Measurements from ENCODE around the gene MXRA8.

The MXRA8 gene

DNA sequence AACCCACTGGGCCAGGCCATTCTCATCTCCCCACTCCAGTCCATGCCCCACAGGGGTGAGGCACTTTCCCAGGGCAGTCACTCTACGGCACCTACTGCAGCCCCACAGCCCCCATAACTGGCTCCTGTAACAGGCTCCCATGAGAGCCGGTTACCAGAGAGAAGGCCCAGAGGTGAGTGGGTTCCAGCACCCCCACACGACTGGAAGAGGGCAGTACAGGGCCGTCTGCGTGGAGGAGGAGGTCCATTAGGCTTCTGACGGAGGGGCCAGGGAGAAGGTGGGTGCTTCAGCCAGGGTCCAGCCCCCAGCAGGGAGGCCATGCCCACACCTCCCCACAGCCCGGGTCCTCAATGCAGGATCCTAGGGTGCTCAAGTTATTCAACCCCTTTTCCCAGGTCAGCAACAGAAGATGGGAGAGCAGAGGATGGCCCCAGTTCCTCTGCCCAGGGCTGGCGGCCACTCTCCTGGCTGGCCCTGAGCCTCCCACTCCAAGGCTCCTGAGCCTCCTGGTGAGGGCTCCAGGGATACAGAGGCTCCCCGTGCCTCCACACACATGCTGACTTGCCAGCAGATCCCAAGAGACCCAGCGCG is 52.2 kb downstream of the MXRA8 start:
- peak; percentile 70 to 73 for DNase-seq

DNA sequence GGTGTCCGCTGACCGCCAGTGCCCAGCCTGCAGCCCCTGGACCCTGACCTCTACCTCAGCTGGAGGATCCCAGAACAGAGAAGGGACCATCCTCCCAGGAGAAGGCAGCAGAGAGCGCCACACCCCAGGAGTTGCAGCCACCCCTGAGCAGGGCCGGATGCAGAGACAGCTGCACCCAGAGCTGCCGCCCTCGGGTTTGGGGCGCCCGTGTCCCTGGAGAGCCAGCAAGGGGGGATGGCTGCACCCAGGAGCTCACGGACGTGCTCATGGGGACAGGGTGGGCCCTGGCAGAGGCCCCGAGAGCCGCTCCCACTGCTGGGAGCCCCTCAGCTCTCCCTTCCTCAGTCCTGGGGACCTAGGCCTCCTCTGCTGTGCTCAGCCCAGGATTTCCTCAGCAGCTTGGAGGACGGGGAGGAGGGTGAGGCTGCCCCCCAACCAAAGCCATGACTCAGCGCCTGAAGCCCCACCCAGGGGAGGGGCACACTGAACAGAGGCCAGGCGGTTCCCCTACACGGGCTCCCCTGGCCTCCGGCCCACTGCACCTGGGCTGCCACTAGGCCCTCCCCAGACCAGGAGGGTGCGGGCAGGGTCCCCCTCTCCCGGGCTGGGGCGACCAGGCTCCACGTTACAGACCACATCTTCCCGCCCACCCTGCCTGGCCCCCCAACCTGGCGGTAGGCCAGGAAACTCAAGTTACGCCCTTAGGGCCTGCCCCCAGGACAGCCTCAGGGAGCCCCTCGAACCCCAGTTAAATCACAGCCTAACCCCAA is 52.9 kb downstream of the MXRA8 start:
- DNase-seq, result peak; percentile 82 to 91

DNA sequence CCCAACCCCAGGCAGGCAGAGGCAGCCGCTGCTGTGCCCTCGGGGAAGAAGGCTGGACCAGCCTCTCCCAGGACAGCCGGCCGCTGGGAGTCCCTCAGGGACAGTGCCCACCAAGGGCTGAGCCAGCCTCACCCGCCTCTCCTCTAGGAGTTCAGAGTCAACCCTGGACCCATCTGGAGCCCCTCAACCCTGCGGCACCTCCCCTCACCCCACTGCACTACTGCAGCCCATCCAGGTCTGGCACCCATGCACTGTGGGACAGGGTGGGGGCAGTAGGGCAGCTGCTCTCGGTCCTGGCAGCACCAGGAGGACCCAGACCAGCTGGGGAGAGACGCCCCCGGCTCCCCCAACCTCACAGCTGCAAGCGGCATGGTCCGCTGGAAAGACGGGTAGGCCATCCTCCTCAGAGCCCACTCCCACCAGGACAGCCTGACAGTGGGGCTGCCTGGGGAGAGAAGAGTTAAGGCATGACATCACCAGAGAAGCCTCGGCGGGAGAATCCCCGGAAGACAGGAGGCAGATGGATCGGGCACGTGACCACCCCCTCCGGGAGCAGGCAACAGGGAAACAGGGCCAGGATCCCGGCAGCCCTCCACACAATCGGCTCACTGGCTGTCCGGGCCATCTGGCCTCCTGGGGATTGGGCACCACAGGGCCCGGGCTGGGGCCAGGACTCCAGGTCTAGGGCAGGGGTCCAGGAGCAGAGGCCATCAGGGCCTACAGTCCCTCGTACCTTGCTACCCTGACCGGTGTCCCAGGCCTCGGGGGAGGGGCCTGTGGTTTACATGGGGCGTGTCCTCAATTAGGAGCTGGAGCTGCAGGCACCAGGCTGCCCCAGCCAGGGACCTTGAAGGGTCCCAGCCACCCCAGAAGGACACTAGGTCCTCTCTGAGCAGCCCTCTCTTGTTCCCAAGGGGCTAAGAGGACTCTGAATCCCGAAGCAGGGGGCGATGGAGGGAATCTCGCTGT is 53.7 kb downstream of the MXRA8 start:
- peak; percentile 94 to 96 for DNase-seq

DNA sequence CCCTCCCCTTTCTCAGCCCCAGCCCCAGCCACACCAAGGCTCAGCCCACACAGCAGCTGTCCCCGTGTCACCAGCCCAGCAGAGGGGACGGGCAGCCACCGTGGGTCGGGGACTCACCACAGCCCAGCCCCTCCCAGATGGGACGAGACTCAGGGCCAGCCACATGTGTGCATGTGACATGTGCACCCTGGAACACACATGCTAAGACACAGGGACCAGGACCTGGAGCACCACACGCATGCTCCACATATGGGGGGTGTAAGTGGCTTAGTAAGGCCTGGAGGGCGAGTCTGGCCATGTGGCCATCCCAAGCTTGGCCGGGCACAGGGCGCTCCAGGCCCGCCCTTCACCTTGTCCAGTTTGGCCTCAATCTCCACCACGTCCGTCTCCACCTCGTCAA is 54.6 kb downstream of the MXRA8 start:
- DNase-seq, result no peak

DNA sequence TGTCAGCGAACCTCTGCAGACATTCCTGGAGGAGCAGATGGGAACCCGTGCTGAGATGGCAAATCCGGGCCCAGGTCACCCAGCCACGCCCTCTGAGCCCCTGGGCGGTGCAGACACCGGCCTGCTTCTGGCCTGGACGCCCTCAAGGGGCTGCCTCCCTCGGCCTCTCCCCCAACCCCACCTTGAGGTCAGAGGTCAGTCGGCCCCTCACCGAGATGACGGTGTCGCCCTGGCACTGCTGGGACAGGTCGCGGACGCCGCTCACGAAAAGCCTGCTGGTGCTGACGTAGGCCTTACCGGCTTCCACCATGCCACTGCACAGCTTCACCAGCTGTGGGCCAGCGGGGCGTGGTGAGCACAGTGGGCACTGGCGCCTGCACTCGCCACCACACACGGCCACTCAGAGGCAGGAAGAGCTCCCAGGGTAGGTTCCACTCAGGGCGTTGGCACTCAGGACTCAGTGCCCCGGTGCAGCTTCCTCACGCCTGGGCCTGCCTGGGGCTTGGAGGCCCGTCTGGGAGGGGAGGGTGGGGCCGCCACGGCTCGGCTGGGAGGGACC is 55.3 kb downstream of the MXRA8 start:
- no peak for DNase-seq

All from NCI-H446 (cell line).